Activated CD4-positive, alpha-beta T cell treated with anti-CD3 and anti-CD28 coated beads, Interleukin-2, amount 50 U/mL, for 48 hours (primary cell): ENCODE results near the gene TMC1.

ENCODE experiments used
- DNase-seq, 2 experiments: peaks; one replicate each; pipeline ENCODE4 v3.0.0-alpha.2; 2020

Gene TMC1

DNA sequence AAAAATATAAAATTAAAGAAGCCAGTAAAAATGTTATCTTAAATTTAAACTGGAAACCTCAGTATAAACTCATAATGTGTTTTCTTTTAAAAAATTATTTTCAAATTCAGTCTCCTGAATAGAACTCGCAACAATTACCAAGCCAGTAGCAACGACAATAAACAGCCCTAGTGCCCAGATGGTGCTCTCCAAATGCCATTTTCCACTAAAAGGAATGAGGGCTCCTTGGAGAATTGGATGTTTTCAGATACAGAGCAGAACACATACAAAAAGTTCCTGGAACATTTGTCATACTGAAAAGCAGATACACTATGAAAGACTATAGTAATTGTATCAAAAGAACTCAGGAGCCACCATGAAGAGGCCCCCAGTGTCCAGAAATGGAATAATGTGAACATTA is 97.4 kb downstream of the TMC1 start:
- no peak for DNase-seq

DNA sequence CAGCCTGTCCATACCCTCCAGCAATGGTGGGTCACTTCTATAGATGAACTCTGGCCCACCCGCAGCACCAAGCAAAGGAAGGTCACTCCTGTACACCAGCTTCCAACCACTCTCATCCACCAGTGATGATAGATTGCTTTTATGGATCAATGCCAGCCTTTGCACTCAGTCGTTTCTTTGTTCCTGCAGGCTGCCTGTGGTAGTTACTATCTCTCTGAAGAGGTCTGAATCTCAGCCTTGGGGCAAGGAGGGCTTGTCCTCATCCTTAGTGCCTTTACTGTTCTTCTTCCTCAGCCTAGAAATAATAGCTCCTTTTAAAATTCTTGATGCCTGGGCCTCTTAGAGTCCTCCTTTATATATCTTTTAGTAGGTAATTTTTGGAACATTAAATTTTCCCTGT is 100.8 kb downstream of the TMC1 start:
- DNase-seq = no peak

DNA sequence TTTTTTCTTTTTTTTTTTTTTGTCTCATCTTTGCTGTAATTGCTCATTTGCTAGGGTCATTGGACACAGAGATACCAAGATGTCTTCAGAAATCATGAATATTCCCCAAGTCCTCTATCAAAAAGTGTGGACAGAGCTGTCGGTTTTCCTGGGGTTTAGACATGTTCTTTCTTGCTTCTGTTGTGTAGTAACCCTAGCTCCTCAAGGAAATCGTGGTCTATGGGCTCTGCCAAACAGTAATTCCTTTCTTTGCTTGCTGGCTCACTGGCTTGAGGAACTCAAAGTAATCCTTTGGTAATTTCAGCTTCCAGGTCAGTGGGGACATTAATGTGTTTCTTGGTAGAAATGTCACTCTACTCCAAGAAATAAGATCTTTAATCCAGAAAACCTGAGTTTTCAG is 101.7 kb downstream of the TMC1 start:
- DNase-seq = no peak

DNA sequence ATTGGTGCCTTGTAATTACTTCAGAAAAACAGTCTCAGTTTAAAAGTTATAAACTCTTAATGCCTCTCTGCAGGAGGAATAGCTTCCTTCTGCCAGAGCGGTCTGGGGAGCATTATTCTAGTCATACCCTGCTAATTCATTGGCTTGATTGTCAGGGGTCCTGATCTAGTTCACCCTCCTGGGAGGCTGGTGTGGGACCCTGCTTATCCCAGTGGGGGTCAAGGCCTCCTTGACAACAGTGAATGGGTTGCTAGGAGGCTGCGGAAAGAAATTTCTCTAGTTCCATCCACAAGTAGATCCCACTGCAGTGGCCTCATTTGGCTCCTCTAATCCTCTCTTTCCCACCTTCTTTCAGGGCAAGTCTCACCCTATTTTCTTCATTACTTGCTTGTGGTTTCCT is 105.7 kb downstream of the TMC1 start:
- no peak for DNase-seq

DNA sequence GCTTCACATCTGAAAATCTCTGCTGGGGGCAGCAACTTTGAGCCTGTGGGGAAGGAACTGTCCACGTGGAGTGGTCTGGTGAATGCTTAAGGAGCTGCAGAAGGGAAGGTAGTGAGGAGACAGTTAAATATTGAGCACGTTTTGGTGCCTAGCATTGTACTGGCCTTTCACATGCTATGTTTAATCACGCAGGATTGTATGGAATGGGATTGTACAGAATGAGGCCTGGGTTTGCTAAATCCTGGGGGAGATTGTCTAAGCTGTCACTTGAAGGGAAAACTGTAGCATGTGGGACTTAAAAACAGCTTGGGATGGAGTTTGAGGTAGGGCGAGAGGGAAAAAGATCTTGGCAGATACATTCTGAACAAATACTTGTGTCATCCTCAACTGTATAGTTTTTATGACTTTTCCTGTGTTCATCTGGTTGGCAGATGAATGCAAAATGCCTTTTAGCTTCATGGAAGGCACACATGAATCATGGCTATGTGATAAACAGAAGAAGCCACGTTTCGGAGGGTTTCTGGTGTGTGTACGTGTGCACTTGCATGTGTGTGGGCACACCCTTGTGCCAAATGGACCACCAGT is 106.6 kb downstream of the TMC1 start:
- DNase-seq = no peak

DNA sequence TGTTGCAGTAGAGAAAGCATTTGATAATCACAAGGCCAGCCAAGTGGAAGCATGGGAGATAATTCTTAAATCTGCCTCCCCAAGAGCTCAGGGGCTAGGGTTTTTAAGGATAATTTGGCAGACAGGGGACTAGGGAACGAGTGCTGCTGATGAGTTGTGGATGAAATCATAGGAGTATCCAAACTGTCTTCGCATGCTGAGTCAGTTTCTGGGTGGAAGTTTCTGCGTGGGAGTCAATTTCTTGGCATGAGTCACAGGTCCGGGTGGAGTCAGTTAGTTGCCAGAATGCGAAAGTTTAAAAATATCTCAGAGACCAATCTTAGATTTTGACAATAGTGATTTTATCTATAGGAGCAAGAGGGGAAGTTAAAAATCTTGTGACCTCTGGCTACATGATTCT is 112.6 kb downstream of the TMC1 start:
- DNase-seq = peak; percentile 35 to 55

DNA sequence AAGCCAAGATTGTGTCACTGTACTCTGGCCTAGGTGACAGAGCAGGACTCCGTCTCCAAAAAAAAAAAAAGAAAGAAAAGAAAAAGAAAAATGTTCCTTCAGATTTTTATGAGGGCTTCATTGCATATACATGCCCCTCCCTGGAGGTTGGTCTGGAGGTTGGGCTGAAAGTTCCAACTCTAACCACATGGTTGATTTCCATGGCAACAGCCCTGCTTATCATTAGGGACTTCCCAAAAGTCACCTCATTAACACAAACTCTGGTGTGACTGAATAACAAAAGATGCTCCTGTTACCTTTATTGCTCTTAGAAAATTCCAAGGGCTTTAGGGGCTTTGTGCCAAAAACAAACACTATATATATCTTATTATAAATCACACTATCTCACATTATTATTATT is 113.8 kb downstream of the TMC1 start:
- peak; percentile 3 to 9 for DNase-seq

DNA sequence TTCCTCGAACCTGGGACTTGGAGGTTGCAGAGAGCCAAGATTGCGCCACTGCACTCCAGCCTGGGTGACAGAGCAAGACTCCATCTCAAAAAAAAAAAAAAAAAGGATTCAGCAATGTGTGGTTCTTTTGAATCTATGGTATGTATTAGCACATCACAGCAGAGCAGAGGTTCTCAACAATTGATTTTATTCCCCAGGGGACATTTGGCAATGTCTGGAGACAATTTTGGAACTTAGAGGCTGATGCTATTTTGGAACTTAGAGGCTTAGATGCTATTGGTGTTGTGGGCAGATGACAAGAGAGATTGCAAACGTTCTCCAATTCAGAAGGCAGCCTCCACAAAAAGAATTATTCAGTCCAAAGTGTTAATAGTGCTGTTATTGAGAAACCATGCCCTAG is 115.2 kb downstream of the TMC1 start:
- no peak for DNase-seq

DNA sequence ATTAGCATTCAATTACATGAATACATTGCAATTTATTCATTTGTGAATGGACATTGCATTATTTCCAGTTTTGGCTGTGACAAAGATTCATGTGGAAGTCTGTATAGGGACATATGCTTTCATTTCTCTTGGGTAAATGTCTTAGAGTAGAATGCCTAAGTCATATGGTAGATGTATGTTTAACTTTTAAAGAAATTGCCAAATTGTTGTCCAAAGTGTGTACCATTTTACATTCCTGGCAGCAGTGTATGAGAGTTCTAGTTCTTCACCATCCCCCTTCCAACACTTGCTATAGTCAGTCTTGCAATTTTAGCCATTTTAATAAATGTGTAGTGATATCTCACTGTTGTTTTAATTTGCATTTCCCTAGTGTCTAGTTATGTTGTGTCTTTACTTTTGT is 122.2 kb downstream of the TMC1 start:
- DNase-seq = no peak

DNA sequence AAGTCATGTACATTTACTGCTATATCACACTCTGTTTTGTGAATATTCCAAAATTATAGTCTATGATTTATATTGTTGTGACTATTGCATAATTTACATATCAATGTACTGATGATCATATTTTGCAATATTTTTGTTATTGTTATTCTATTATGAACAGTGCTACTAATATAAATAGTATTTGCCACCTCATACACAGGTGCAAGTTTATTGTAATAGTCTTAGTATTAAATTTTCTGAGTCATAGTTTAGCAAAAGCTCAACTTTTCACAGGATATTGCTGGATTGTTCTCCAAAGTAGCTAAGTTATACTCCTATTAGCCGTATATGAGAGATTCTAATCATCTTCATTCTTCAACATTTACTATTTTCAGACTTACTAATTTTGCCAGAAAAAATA is 124.7 kb downstream of the TMC1 start:
- no peak for DNase-seq

DNA sequence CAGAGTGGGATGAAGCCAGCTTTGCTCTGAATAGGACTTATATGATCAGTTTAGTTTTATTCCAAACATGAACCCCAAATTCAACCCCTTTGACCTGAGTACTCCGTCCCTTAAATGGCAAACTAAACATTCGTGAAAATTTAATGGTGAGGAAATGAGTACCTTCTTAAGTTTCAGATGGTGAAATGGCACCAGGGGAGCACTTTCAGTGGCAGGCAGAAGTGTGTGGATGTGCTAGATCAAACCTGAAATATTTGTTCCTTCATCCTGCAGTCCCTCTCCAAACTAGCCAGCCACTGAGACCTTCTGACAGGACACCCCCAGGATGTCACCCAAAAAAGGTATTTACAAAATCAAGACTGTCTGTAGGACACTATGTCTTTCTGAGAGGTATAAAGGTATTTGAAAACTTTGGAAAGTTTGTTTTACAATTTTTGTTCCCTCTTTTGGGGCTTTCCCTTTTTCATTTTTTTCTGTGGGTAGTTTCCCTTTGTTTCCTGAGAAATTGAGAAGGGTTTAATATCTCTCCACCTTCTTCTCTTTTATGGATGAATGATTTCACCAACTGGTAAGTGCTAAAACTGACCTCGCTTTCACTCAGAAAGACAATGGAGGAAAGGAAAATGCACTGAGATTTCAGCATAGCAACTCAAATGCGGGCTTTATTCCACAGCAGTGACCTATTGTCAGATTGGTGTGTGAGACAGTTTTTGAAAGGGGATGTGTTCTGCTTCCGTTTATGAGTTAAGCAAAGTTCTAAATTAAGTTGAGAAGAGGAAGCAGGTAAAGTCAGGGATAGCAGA is 127.1 kb downstream of the TMC1 start:
- no peak for DNase-seq

DNA sequence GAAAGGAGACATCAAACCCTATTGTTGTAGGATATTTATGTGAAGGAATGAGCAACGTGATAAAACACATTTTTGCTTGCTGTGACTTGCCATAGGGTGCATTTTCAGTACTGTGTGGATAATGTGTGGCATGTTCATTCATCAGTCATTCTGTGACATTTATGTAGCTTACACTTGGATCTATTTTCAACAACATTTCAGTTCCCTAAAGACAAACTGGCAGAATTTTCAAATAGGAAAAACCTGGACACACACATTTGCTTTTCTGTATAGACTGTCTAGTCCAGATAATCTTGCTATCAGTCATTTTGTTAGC is 127.7 kb downstream of the TMC1 start:
- DNase-seq = no peak

DNA sequence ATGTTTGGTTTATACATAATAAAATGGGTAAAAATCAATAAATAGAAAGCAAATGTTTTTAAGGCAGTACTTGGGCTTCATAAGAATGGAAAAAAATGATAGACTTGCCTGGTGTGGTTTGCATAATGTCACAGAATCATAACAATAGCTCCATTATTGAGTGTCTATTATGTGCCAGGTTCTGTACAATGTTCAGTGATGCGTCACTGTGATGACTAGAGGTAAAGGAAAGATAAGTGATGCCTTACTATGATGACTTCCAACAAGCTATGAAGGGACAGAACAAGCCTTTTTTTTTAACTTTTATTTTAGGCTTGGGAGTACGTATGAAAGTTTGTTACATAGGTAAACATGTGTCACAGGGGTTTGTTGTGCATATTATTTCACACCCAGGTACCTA is 128.8 kb downstream of the TMC1 start:
- no peak for DNase-seq

DNA sequence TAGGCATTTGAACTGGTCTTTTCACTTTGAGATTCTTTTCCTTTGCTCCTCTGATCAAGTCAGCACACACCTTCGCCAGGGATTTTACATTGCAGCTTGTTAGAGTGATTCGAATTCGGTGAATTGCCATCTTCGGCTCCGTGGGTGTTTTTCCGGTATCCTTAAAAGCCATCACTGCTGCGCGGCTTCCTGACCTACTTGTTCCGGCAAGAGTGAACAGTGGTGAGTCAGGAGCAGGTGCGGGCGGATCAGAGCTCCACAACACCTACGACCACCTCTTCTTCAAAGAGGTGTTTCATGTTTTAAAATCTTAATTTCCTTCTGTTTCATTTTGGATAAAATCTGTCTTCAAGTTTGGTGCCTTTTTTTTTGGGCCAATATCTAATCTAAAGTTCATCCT is 134.6 kb downstream of the TMC1 start:
- DNase-seq = no peak

DNA sequence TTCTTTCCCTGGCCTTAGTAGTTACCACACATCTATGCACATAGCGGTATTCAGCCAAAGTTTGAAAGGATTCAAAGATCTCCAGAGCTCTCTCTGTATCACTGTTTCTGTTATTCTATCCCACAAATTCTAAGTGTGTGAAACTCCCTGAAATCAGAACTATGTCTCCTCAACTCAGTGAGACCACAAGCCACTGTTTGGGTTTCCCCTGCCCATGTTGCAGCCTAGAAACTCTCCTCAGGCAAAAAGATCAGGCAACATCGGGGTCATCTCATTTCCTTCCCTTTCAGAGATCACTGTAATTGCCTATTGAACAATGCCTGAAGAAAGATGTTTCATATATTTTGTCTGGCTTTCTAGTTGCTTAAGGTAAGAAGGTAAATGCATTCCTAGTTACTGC is 135.6 kb downstream of the TMC1 start:
- no peak for DNase-seq

DNA sequence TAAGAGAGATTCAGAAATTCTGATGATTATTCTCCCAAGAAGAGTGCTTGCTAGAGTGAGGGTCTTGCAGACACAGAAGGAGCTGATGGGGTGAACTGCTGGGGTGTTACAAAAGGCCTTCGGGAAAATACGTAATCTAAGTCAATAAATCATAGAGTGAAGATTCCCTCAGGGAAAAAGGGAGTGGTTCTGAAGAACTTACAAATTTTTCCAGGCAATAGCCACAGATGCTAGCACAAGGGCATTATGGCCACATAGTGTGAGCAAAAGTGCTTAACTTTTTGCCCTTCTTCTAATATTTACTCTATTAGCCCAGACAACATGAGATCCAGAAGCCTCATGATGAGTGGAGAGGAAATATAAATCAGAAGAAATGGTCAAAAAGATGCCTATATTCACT is 137.3 kb downstream of the TMC1 start:
- DNase-seq = no peak

DNA sequence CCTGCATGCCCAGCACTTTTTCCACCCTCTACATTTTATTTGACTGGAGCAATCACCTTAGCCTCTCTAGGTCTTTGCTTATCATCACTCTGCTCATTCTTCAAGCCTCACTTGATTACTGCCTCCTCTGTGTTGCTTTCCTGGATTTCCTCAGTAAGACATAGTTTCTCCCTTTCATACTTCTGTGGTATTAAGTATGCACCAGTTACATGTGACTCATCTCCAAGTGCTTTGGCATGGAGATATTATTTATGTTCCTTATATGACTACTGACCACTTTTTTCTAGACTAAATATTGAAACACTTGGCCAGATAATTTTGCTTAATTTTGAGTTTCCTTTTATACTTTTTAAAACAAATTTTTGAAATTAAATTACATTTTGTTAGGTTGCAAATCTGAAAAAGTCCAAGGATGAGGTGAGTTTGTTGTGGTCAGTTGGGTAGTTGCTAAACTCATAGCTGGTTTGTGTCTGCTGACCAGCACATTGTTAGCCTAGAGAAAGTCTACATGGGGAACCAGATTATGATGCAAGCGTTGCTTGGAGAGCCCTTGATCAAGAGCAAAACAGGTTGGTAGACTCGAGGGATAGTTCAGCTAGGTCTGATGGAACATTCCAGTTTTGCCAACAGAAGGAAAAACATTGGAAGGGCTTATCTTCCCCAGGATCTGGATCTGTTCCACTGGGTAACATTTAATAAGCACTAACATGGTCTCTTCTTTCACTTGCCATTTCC is 140.2 kb downstream of the TMC1 start:
- no peak for DNase-seq

DNA sequence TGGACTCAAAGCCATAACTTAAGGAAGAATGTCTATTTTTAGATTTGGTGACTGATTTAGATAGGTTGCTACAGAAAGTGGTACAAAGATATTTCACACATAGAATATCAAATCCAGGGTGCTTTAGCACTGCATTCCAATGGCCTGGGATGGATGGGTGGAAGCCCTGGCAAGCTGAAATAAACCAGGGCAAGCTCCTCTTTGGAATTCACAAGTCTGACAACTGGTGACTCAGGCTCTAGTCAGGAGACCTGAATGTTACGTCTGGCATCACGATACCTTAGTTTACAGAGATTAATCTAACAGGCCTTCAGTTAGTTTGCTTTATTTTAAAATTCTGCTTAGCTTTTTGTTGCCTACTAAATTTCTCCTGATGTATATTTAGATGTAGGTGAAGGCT is 144.0 kb downstream of the TMC1 start:
- DNase-seq = no peak

DNA sequence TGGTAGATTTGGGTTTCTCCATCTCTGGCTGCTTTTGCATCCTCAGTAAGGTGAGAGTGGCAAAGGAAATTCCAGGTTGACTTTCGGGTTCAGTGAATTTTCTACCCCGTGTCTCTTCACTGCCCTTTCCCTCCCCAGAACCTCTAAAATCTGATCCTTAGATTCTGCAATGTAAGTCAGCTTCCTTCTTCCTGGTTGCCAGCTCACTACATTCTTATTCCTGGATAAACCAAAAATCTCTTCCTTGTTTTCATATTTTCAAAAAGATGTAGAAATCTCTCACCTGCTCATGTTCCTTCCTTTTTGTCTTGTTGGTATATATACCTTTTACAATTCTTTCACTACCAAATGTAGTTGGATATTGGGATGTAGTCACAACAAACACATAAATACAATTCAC is 145.8 kb downstream of the TMC1 start:
- no peak for DNase-seq

DNA sequence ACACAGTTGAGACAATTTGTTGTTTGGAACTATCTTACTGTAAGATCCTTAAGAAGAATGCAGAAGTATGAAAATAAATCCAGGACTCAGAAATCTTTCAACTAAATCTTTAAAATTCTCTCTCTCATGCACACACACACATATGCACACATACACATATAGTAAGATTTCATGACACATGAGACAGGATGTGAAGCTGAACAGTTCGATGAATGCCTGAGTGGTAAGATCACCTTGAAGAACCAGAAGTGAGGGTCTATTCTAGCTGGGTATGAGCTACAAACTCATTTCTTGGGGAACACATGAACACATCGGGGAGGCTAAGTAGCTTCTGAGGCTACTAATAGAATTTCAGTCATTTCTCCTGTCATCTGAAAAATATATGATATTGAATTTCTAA is 153.6 kb downstream of the TMC1 start:
- no peak for DNase-seq

DNA sequence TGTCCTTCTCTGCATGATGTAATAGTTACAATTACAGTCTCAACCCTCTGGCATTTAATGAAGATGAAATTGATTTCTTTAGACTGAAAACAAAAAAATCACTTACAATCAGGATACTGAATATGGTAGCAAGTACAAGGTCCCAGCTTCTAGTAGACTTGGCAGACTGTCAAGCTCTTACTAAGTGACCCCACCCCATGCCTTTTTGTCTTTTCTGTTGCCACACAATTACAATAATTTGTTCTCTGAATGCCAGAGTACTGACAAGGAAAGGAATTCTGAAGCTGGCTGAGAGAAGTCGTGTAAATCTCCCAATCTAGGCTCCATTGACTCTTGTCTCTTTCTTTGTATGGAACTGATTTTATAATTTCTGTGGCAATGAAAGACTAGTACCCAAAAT is 154.2 kb downstream of the TMC1 start:
- no peak for DNase-seq

DNA sequence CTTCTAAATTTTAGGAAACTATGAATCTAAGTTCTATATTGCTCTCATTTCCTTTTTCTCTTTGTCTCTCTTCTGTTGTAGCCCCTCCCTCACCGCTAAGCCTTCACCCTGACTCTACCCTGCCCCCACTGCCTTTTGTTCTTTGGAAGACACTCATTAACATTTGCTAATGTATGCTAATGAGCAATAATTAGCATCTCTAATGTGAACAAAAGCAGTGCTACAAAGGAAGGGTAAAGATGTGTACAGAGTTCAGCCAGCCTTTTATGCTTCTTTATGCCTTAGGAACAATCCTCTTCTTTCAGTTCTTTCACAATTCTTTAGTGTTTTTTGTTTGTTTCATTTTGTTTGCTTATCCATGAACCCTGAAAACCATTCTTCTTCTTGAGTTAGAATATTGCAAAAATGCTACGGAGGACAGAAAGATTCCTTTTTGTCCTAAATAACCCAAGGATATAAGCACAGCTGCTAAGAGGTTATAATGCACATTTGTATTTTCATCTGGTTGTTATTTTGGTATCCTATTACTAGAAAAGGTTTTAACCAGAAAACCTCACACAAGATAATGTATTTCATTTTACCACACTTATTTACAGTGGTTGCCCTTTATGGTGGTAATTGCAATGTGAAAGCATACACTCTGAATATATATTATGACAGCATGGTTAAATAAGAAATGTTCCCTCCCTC is 159.3 kb downstream of the TMC1 start:
- no peak for DNase-seq

DNA sequence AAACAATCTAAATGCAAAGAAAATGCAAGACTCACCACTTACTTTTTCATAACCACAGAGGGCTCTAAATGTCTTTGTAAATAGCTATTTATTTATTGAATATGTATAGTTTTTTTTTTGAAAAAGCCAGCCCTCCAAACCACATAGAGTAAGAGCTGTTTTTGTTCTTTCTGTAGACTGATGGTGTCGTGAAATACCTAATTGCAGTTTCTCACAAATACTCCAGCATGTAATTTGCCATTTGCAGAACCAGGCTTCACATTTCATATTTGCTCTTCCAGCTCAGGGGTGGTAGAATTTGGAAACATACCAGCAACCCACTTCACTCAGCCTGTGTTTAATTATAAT is 159.8 kb downstream of the TMC1 start:
- DNase-seq = no peak

DNA sequence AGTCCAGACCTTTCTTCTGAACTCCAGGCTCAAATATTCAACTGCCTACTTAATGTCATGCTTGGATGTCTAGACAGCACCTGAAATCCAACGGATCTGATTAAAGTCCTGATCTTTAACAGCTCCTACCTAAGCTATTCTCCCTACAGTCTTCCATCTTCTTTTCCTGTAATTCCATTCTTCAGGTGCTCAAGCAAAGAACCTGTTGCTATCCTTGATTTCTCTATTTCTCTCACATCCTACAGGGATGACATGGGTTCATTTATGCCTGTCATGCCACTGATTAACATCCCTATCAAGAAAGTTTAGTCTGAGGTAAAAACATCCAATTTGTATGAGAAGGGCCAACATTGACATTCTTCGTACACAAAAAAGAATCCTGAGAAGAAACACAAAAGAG is 163.2 kb downstream of the TMC1 start:
- no peak for DNase-seq
